Measurements from ENCODE around the gene IDH2. TPM values are rescaled to one million over a fixed set of nuclear protein-coding genes. Genes with fewer than 3 reads are reported as not detected.

IDH2 gene
- total and polyA plus RNA-seq, 2 experiments from 2014 or later, result 406 to 712 TPM

DNA sequence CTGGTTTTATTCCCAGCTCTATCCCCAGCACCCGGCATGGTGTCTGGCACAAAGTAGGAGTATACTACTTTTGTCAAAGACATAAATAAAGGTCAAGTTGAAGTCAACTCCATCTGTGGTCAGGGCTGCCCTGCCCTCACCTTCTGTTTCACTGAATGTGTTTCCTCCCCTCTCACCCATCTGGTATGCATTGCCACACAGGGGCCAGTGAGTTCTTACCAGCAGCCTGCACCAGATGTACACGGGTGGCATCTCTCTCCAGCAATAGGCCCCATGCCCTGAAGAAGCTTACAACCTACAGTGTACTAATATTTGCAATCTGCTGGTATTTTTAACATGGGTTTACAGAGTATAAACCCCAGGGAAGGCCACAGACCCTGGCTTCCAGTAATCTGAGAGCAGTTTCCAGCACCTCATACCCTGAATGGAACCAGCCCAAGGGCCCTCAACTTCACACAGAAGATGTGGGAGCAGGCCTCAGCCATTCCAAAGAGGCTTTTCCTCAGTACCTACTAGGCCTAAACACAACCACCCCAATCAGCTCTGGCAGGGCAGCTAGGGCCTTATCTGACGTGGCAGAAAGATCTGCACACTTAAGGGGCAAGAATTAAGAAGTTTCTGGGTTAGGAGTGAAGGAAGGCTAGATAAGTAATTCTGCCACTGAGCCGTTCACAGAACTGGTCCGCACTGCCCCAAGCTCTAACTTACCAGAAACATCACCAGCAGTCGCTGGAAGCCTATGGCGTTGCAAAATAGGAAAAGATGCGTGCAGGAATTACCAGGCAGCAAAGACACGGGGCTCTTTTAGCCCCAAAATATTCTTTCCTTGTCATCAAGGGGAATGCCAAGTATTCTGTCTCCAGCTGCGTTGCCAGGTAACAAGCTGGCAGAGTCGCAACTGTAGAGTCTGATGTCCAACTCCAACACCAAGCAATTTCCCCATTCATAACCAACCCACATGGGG is 2.1 kb downstream of the IDH2 start:
- peak overlapping the region; percentile 92 for H3K4me3 ChIP-seq
- H3K27me3 ChIP-seq, result no peaks in the 10 kb centered on the region
- H3K9me3 ChIP-seq (ENCODE audit: low read depth), result no peaks in the 10 kb centered on the region
- H3K27ac ChIP-seq, result no peak overlapping the region
- TF ChIP-seq, protein P1, sequence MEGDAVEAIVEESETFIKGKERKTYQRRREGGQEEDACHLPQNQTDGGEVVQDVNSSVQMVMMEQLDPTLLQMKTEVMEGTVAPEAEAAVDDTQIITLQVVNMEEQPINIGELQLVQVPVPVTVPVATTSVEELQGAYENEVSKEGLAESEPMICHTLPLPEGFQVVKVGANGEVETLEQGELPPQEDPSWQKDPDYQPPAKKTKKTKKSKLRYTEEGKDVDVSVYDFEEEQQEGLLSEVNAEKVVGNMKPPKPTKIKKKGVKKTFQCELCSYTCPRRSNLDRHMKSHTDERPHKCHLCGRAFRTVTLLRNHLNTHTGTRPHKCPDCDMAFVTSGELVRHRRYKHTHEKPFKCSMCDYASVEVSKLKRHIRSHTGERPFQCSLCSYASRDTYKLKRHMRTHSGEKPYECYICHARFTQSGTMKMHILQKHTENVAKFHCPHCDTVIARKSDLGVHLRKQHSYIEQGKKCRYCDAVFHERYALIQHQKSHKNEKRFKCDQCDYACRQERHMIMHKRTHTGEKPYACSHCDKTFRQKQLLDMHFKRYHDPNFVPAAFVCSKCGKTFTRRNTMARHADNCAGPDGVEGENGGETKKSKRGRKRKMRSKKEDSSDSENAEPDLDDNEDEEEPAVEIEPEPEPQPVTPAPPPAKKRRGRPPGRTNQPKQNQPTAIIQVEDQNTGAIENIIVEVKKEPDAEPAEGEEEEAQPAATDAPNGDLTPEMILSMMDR (IDR thresholded peaks at IDR 0.05; ENCODE audit: low read depth, low read length), result no peak
- H3K36me3 ChIP-seq, result no peaks in the 10 kb centered on the region
- DNase-seq (ENCODE audit: low read depth in 1 of 2, low spot score in 1 of 2), result peak in 1 of 2 donors; percentile 57
- H3K4me1 ChIP-seq (ENCODE audit: low read depth), result peaks cover 52% of the 10 kb centered on the region

DNA sequence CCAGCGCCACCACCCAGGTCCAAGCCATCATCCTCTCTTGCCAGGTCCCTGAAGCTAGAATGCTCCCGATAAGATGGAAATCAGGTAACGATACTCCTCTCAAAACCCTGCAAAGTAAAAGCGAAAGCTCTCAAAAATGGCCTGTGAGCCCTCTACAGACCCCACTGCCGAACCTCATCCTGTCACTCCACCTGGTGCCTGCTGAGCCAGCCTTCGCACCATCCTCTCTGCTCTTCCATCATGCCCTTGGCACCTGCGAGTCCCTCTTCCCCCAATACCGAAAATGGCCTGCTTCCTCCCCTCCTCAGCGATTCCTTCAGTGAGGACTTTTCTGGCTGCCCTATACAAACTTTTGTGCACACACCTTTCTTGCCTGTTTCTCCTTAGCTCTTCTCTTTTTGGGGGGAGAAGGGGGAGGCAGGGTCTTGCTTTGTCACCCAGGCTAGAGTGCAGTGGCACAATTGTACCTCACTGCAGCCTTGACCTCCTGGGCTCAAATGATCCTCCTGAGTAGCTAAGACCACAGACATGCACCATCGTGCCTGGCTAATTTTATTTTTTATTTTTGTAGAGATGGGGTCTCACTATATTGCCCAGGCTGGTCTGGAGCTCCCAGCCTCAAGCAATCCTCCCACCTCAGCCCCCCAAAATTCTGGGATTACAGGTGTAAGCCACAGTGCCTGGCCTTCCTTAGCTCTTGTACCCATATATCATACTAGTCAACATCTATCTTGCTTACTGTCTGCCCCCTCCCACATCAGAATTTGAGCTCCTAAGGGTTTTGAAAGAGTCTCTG is 3.0 kb downstream of the IDH2 start:
- Histone ChIP-seq H3K9me3 (ENCODE audit: low read depth) (no peaks in the 10 kb centered on the region), H3K27me3 (no peaks in the 10 kb centered on the region), H3K36me3 (no peaks in the 10 kb centered on the region), H3K4me3 (no peak overlapping the region), H3K27ac (peak overlapping the region; percentile 6), H3K4me1 (ENCODE audit: low read depth) (peaks cover 58% of the 10 kb centered on the region)
- no peak for DNase-seq (ENCODE audit: low read depth in 1 of 2, low spot score in 1 of 2)
- TF ChIP-seq, protein P1 (IDR thresholded peaks at IDR 0.05; ENCODE audit: low read depth, low read length), result no peak

DNA sequence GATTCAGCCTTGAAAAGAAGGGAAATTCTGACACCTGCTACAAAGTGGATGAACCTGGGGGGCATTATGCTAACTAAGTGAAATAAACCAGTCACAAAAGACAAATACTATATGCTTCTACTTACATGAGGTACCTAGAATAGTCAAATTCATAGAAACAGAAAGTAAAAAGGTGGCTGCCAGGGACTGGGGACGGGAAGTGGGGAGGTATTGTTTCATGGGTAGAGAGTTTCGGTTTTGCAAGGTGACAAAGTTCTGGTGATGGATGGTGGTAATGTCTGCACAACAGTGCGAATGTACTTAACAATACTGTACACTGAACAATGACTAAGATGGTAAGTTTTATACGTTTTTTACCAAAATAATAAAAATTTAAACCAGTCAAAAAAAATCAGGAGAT is 4.8 kb downstream of the IDH2 start:
- Histone ChIP-seq H3K4me1 (ENCODE audit: low read depth) (peaks cover 56% of the 10 kb centered on the region), H3K4me3 (no peak overlapping the region), H3K9me3 (ENCODE audit: low read depth) (no peaks in the 10 kb centered on the region), H3K27ac (peak overlapping the region; percentile 6), H3K36me3 (no peaks in the 10 kb centered on the region), H3K27me3 (no peaks in the 10 kb centered on the region)
- TF ChIP-seq, protein P1 (IDR thresholded peaks at IDR 0.05; ENCODE audit: low read depth, low read length), result no peak
- no peak for DNase-seq (ENCODE audit: low read depth in 1 of 2, low spot score in 1 of 2)

DNA sequence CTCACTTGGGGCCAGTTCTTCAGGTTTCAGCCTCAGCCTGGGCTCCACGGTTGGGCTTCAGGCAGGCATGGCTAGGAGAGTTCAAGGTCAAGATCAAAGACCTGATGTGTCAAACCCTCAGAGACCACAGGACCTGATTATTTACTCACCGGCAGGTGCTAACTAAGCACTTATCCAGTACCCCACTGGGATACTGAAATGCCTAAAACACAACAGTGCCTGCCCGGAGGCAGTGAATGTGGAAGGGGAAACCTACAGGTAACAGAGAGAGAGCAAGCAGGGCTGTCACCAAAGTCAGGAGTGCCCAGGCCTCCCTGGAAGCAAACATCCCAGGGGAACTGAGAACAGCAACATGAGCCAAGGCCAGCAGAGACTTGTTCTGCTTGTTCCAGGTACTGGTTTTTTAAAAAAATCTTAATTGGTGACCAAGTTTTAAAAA is 6.7 kb downstream of the IDH2 start:
- DNase-seq (ENCODE audit: low read depth in 1 of 2, low spot score in 1 of 2), result peak in 1 of 2 donors; percentile 64
- H3K27ac ChIP-seq, result peak overlapping the region; percentile 42

More for the DNA sequence above, 6.7 kb downstream of the IDH2 start:
- Histone ChIP-seq H3K9me3 (ENCODE audit: low read depth) (no peaks in the 10 kb centered on the region), H3K4me1 (ENCODE audit: low read depth) (peaks cover 46% of the 10 kb centered on the region), H3K36me3 (peaks cover 6% of the 10 kb centered on the region), H3K27me3 (no peaks in the 10 kb centered on the region), H3K4me3 (no peak overlapping the region)
- TF ChIP-seq, protein P1 (IDR thresholded peaks at IDR 0.05; ENCODE audit: low read depth, low read length), result no peak

All from cardiac muscle cell (in vitro differentiated cells and primary cell).